Right lung (tissue), 5 donors: Measurements from ENCODE around the gene IL2. TPM values are rescaled to one million over a fixed set of nuclear protein-coding genes. Genes with fewer than 3 reads are reported as not detected.

Experiments used
- polyA plus RNA-seq, 5 donors: library from polyadenylated mRNA; unstranded; fragments of 120-200 nt; gene quantifications; one replicate each; pipeline versions ENCODE4 v1.2.1 to v1.2.3, GENCODE V29; 2013; ENCODE audit warnings: inconsistent platforms in 1 of 5, low replicate concordance in 1 of 5; ENCODE audit not compliant: insufficient read length in 5 of 5, insufficient read depth in 1 of 5

The IL2 gene
- polyA plus RNA-seq, 5 donors = not detected

Other genes with a start within 250 kb of the IL2 start
- gene ADAD1, start 77.7 kb downstream of the IL2 start, polyA plus RNA-seq = not detected
- gene IL21, start 164.3 kb upstream of the IL2 start, polyA plus RNA-seq = not detected